Endothelial cell of umbilical vein (primary cell): Measurements from ENCODE around the gene ABCB10. TPM values are rescaled to one million over a fixed set of nuclear protein-coding genes. Genes with fewer than 3 reads are reported as not detected.

Source experiments
- BruUV-seq: library from RNA; stranded (reverse); fragments of 400-500 nt; replicated peaks from 2 replicates; lab custom pipeline; 2021; lab: Mats Ljungman, UMichigan
- CTCF ChIA-PET: fragments of 300-600, 350-600 bp; sonication (Branson Sonifier 250); formaldehyde crosslinking; loops from one replicate; lab custom pipeline; 2021; ENCODE audit warnings: antibody characterized with exemption, inconsistent platforms; lab: Charles Lee
- POLR2A ChIA-PET: fragments of 300-600, 350-600 bp; sonication (Branson Sonifier 250); formaldehyde crosslinking; loops from one replicate; lab custom pipeline; 2021; ENCODE audit warnings: antibody characterized with exemption, inconsistent platforms; lab: Charles Lee
- DNase-seq: peaks from one replicate; pipeline ENCODE4 v3.0.0-alpha.2; 2011; ENCODE audit warnings: low read depth, low spot score
- FAIRE-seq: peaks from 2 replicates; lab custom pipeline; 2011; peaks lifted over from hg19 to GRCh38; lab: Jason Lieb, UNC
- H2AFZ ChIP-seq: 2 replicates; pipeline ENCODE4 v1.6.0; 2012; ENCODE audit warnings: low read depth, low read length, control low read depth, inconsistent platforms
- H3K27ac ChIP-seq: 2 replicates; pipeline ENCODE4 v1.5.1; 2011; ENCODE audit warnings: low read depth, mild to moderate bottlenecking, control low read depth, low read length, moderate library complexity; ENCODE audit not compliant: insufficient read depth
- H3K27me3 ChIP-seq, 2 experiments: 2 replicates each; pipeline versions ENCODE4 v1.6.0 to v1.6.1; 2011; ENCODE audit warnings: low read length in 2 of 2, mixed read lengths in 1 of 2; ENCODE audit not compliant: control insufficient read depth in 2 of 2, insufficient read depth in 2 of 2
- H3K36me3 ChIP-seq, 2 experiments: 2 replicates in 1 of 2; 3 replicates in 1 of 2; pipeline ENCODE4 v1.5.1; 2011; ENCODE audit warnings: low read length in 2 of 2, mild to moderate bottlenecking in 1 of 2, moderate library complexity in 1 of 2; ENCODE audit not compliant: control insufficient read depth in 2 of 2, insufficient read depth in 2 of 2; ENCODE audit errors: extremely low read depth in 1 of 2
- H3K4me1 ChIP-seq: 3 replicates; pipeline ENCODE4 v1.5.1; 2011; ENCODE audit warnings: mild to moderate bottlenecking, low read length; ENCODE audit not compliant: control insufficient read depth, insufficient read depth; ENCODE audit errors: extremely low read depth
- H3K4me2 ChIP-seq: 2 replicates; pipeline ENCODE4 v1.6.1; 2011; ENCODE audit warnings: low read length, control low read depth, mixed read lengths; ENCODE audit not compliant: insufficient read depth
- H3K4me3 ChIP-seq, 3 experiments: fragments of 200-600 bp in 1 of 3; sonication (generic), shearing (Covaris generic) in 1 of 3; replicated peaks in 1 of 3; 2 replicates each; pipeline ENCODE4 v1.5.1; 2011 to 2016; ENCODE audit warnings: control low read depth in 3 of 3, low read length in 3 of 3, mild to moderate bottlenecking in 2 of 3, inconsistent platforms in 1 of 3, low read depth in 1 of 3, moderate library complexity in 1 of 3; ENCODE audit not compliant: insufficient read depth in 1 of 3
- H3K79me2 ChIP-seq: 2 replicates; pipeline ENCODE4 v1.6.0; 2012; ENCODE audit warnings: low read length, inconsistent platforms; ENCODE audit not compliant: control insufficient read depth, insufficient read depth
- H3K9ac ChIP-seq: replicated peaks from 2 replicates; pipeline ENCODE3; 2011; ENCODE audit warnings: low read length, control low read depth; ENCODE audit not compliant: insufficient read depth; ENCODE audit errors: extremely low read depth
- H3K9me1 ChIP-seq: replicated peaks from 3 replicates; pipeline ENCODE4 v1.6.0; 2011; ENCODE audit warnings: mild to moderate bottlenecking, low read length; ENCODE audit not compliant: control insufficient read depth, insufficient read depth; ENCODE audit errors: extremely low read depth
- H3K9me3 ChIP-seq: replicated peaks from 2 replicates; pipeline ENCODE4 v1.5.1; 2012; ENCODE audit warnings: low read length, inconsistent platforms; ENCODE audit not compliant: control insufficient read depth, insufficient read depth
- H4K20me1 ChIP-seq: replicated peaks from 2 replicates; pipeline ENCODE3; 2011; ENCODE audit warnings: mild to moderate bottlenecking, low read length; ENCODE audit not compliant: control insufficient read depth, insufficient read depth; ENCODE audit errors: extremely low read depth
- EZH2 ChIP-seq: IDR thresholded peaks from 2 replicates; pipeline ENCODE4 v1.6.1; 2012; ENCODE audit warnings: borderline replicate concordance, low read depth, mild to moderate bottlenecking, moderate library complexity, low read length, inconsistent platforms; ENCODE audit not compliant: severe bottlenecking
- GATA2 ChIP-seq: IDR thresholded peaks from 2 replicates; pipeline ENCODE4 v1.7.0; 2011; ENCODE audit warnings: low read depth, mild to moderate bottlenecking, moderate library complexity, mixed read lengths, low read length; ENCODE audit not compliant: insufficient read length, insufficient read depth
- JUN ChIP-seq: IDR thresholded peaks from 2 replicates; pipeline ENCODE4 v1.6.1; 2011; ENCODE audit warnings: borderline replicate concordance, low read depth; ENCODE audit not compliant: insufficient read length, insufficient read depth
- MYC ChIP-seq: IDR thresholded peaks from one replicate; pipeline ENCODE4 v1.6.1; 2011; ENCODE audit warnings: mild to moderate bottlenecking, low read depth, low read length
- POLR2A ChIP-seq: IDR thresholded peaks from 2 replicates; pipeline ENCODE4 v1.6.1; 2012; ENCODE audit warnings: low read depth, mild to moderate bottlenecking, control low read depth, low read length
- dilution Hi-C: fragments of 300-500 bp; cut with MboI; formaldehyde crosslinking; loops from one replicate; pipeline ENCODE4 v1.15.0; 2019; ENCODE audit warnings: low sequenced_read_pairs; ENCODE audit not compliant: extremely low pct_ligation_motif_present
- intact Hi-C: fragments of 100-400 bp; cut with micrococcal nuclease; formaldehyde crosslinking; loops from one replicate; pipeline ENCODE4 v1.10.0; 2022
- polyA plus RNA-seq, 4 experiments: library from polyadenylated mRNA; depleted of rRNA in 3 of 4; stranded (reverse) in 3 of 4; unstranded in 1 of 4; fragments of >200 nt; gene quantifications; 2 replicates each; pipeline versions ENCODE4 v1.2.1 to v1.2.3, GENCODE V29; 2011 to 2012; ENCODE audit warnings: missing spikeins in 1 of 4
- total RNA-seq: library from RNA; stranded (reverse); gene quantifications from 2 replicates; pipeline ENCODE4 v1.2.3, GENCODE V29; 2021
- TF ChIP-seq, protein P1 (sequence below), 2 donors: IDR thresholded peaks; 1 replicate in 1 of 2; 2 replicates in 1 of 2; pipeline ENCODE4 v1.5.1; 2011; ENCODE audit warnings: low read length in 2 of 2, mild to moderate bottlenecking in 2 of 2, moderate library complexity in 2 of 2, control low read depth in 1 of 2, inconsistent platforms in 1 of 2, low read depth in 1 of 2; ENCODE audit not compliant: insufficient read depth in 1 of 2; ENCODE audit errors: extremely low read depth in 1 of 2
- TF ChIP-seq, protein P2 (sequence below): IDR thresholded peaks from 2 replicates; pipeline ENCODE4 v1.6.1; 2011; ENCODE audit not compliant: insufficient read depth, insufficient read length

Gene ABCB10
- total and polyA plus RNA-seq, 2 donors (not counting 3 experiments of a cell fraction or from before 2014, with no cell fraction given), result 6.0 to 19.4 TPM

DNA sequence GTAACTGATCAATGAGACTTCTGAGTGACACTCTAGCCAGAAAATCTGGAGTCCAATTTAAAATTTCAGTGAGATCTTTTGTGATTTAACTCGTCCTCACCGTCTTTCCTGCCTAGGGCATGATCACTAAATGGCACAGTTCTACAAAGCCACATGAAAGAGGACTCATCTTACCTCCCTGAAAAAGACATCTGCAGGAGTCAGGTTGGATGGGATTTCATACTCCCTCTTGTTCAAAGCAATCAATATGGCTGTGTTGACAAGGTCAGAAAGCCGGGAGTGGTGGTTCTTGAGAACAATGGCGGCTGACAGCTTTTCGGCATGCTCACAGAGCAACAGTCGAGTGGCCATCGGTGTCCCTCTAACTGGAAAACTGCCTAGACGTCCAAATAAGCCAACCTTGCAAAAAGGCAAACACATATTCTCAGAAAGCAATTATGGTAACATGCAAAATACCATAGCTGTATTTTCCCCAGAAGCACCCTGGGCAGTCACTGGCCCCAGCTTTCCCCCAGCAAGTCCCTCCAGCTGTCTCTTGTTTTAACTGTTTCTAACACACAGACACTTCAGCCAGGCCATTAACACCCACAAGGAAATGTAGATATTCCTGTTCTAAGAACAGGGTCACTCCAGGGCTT is 88.0 kb downstream of the ABCB10 start:
- no peaks in the 10 kb centered on the region for H3K9me3 ChIP-seq
- no peaks in the 10 kb centered on the region for H3K9me1 ChIP-seq
- DNase-seq (no peak), FAIRE-seq (no peak)
- no peaks in the 10 kb centered on the region for H4K20me1 ChIP-seq
- no peaks in the 10 kb centered on the region for H3K27me3 ChIP-seq
- dilution Hi-C loops, result no loop called here
- H3K27ac ChIP-seq, result no peak overlapping the region
- no peak for TF ChIP-seq MYC
- TF ChIP-seq JUN, result no peak
- TF ChIP-seq POLR2A, result no peak
- TF ChIP-seq, protein P1, sequence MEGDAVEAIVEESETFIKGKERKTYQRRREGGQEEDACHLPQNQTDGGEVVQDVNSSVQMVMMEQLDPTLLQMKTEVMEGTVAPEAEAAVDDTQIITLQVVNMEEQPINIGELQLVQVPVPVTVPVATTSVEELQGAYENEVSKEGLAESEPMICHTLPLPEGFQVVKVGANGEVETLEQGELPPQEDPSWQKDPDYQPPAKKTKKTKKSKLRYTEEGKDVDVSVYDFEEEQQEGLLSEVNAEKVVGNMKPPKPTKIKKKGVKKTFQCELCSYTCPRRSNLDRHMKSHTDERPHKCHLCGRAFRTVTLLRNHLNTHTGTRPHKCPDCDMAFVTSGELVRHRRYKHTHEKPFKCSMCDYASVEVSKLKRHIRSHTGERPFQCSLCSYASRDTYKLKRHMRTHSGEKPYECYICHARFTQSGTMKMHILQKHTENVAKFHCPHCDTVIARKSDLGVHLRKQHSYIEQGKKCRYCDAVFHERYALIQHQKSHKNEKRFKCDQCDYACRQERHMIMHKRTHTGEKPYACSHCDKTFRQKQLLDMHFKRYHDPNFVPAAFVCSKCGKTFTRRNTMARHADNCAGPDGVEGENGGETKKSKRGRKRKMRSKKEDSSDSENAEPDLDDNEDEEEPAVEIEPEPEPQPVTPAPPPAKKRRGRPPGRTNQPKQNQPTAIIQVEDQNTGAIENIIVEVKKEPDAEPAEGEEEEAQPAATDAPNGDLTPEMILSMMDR (IDR thresholded peaks at IDR 0.05; ENCODE audit: extremely low read depth in 1 of 2, insufficient read depth in 1 of 2, low read depth in 1 of 2, low read length in 2 of 2), result no peak
- no peak for TF ChIP-seq EZH2
- TF ChIP-seq, protein P2, sequence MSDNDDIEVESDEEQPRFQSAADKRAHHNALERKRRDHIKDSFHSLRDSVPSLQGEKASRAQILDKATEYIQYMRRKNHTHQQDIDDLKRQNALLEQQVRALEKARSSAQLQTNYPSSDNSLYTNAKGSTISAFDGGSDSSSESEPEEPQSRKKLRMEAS, result no peak
- no peak for TF ChIP-seq GATA2
- H3K9ac ChIP-seq, result no peak overlapping the region
- H3K36me3 ChIP-seq, result peaks cover 13 to 18% of the 10 kb centered on the region in 2 experiments
- no peak overlapping the region for H2AFZ ChIP-seq
- ChIA-PET POLR2A (no interaction called here), CTCF (interaction anchor here (1.1 to 5.2 kb wide), 3 partner anchors 12 to 806 kb away, joined by 3 to 31 read pairs (median 3); no protein-coding TSS in a partner anchor)
- no TSS peak for BruUV-seq
- intact Hi-C loops, result no loop called here
- no peak overlapping the region for H3K4me2 ChIP-seq
- H3K4me3 ChIP-seq, result no peak overlapping the region
- H3K4me1 ChIP-seq, result no peaks in the 10 kb centered on the region
- H3K79me2 ChIP-seq, result no peaks in the 10 kb centered on the region
